ENCODE measurements around the gene FGF23.
A peak's percentile ranks its signal among the peaks of the same experiment; 100 is the strongest.

FGF23 gene

DNA sequence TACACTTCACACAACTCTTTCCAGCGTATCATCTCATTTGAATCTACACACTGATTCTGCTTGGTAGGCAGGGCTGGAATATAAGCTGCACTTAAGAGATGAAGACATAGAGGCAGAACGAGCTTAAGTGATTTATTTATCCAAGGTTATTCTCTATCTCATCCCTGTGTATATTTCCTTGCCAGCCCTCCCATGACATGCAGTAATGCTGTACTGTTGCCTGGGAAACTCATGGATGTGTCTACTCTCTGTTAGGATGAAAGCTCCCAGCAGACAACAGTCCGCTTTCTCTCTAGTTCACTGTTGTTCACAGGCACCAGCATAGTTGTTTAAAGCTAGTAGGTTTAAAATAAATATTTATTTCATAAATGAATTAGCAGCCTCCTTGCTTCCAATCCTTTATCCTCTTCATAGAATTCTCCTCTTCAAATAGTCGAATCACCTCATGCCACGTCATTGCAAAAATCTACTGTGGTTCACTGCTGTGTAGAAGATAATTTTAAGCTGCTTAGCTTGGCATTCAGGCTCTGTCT, 40.7 kb upstream of the FGF23 start:
- intact Hi-C loops (cut with DNase I; ENCODE audit: low total_unique reads), result no loop called here
- TF ChIP-seq, protein P1, sequence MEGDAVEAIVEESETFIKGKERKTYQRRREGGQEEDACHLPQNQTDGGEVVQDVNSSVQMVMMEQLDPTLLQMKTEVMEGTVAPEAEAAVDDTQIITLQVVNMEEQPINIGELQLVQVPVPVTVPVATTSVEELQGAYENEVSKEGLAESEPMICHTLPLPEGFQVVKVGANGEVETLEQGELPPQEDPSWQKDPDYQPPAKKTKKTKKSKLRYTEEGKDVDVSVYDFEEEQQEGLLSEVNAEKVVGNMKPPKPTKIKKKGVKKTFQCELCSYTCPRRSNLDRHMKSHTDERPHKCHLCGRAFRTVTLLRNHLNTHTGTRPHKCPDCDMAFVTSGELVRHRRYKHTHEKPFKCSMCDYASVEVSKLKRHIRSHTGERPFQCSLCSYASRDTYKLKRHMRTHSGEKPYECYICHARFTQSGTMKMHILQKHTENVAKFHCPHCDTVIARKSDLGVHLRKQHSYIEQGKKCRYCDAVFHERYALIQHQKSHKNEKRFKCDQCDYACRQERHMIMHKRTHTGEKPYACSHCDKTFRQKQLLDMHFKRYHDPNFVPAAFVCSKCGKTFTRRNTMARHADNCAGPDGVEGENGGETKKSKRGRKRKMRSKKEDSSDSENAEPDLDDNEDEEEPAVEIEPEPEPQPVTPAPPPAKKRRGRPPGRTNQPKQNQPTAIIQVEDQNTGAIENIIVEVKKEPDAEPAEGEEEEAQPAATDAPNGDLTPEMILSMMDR (IDR thresholded peaks at IDR 0.05), result no peak
- no peak overlapping the region for H3K27ac ChIP-seq
- H3K4me3 ChIP-seq, result no peak overlapping the region
- no peaks in the 10 kb centered on the region for H3K9me3 ChIP-seq
- H3K27me3 ChIP-seq, result peaks cover 0 to 7% of the 10 kb centered on the region in 2 donors
- no peaks in the 10 kb centered on the region for H3K4me1 ChIP-seq
- H3K36me3 ChIP-seq, result no peaks in the 10 kb centered on the region
- no peak for DNase-seq

DNA sequence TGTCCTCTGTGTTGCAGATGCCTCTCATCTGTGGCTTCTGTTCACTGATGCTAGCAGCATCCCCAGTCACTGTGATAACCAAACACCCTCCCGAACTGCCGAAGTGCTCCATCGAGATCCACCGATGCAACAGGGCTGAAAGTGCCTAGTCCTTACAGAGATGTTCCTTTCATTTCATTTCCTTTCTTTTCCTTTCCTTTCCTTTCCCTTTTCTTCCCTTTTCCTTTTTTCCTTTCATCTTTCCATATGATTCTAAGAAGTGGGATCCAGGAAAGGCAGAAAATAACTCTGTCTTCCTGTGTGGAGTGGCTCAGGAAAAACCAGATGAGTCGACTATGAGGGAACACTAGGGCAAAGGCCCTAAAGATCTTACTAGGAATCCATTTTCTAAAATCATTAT, 39.4 kb upstream of the FGF23 start:
- Histone ChIP-seq H3K4me1 (no peaks in the 10 kb centered on the region), H3K27me3 (peaks cover 0 to 13% of the 10 kb centered on the region in 2 donors), H3K36me3 (no peaks in the 10 kb centered on the region), H3K4me3 (no peak overlapping the region), H3K9me3 (no peaks in the 10 kb centered on the region), H3K27ac (peak overlapping the region in 1 of 2 donors; percentile 77)
- TF ChIP-seq, protein P1 (IDR thresholded peaks at IDR 0.05), result no peak
- intact Hi-C loops (cut with DNase I; ENCODE audit: low total_unique reads), result no loop called here
- no peak for DNase-seq

DNA sequence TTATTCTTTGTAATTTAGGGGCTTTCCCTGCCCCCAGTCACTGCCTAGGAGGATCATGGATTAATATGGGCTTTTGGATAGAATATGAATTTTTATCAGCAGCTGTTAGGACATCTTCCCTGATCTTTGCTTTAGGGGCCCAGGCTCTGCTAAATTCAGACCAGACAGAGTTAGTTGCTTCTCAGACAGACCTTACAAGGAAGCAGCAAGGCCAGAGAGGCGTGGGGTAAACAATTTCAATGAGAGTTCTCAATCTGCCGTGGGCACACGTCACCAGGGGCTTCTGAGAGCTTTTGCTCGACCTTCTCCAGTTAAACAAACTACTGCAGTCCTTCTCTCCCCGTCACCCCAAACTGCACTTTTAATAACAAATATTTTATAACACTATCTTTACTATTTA, 38.4 kb upstream of the FGF23 start:
- Histone ChIP-seq H3K4me3 (peak overlapping the region in 1 of 2 donors; percentile 5), H3K4me1 (no peaks in the 10 kb centered on the region), H3K36me3 (no peaks in the 10 kb centered on the region), H3K27ac (peak overlapping the region; percentile 66 to 77), H3K9me3 (no peaks in the 10 kb centered on the region), H3K27me3 (peaks cover 0 to 13% of the 10 kb centered on the region in 2 donors)
- TF ChIP-seq, protein P1 (IDR thresholded peaks at IDR 0.05), result no peak
- no peak for DNase-seq
- intact Hi-C loops (cut with DNase I; ENCODE audit: low total_unique reads), result no loop called here

DNA sequence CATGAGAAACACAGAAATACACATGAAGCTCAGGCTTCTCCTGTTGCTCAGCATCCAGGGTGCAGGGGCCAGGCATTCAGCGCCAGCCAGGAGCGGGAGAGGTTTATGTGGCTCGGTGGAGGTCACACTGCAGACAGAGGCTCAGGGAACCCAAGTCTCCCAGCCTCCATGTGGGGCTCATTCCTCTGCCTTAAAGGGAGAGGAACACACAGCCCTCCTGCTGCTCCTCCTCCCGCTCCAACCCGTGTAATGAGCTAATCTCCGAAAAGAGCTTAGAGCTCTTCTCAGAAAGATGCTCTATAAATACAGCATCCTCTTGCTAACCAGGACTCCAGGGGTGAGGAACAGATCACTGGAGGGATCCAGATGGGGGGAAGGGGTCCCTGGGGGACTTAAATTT, 37.9 kb upstream of the FGF23 start:
- Histone ChIP-seq H3K36me3 (no peaks in the 10 kb centered on the region), H3K27me3 (peaks cover 0 to 13% of the 10 kb centered on the region in 2 donors), H3K9me3 (no peaks in the 10 kb centered on the region), H3K4me3 (peak overlapping the region in 1 of 2 donors; percentile 5), H3K27ac (peak overlapping the region; percentile 66 to 77), H3K4me1 (no peaks in the 10 kb centered on the region)
- intact Hi-C loops (cut with DNase I; ENCODE audit: low total_unique reads), result no loop called here
- DNase-seq, result no peak
- TF ChIP-seq, protein P1 (IDR thresholded peaks at IDR 0.05), result no peak

DNA sequence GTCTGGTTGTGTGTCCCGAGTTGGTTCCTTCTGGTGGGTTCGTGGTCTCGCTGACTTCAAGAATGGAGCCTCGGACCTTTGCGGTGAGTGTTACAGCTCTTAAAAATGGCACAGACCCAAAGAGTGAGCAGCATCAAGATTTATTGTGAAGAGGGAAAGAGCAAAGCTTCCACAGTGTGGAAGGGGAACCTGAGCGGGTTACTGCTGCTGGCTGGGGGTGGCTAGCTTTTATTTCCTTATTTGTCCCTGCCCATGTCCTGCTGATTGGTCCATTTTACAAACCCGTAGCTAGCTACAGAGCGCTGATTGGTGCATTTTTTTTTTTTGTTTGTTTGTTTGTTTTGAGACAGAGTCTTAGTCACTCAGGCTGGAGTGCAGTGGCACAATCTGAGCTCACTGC, 36.8 kb upstream of the FGF23 start:
- no peak overlapping the region for H3K4me3 ChIP-seq
- no peaks in the 10 kb centered on the region for H3K36me3 ChIP-seq
- no peaks in the 10 kb centered on the region for H3K4me1 ChIP-seq
- peaks cover 0 to 13% of the 10 kb centered on the region in 2 donors for H3K27me3 ChIP-seq
- TF ChIP-seq, protein P1 (IDR thresholded peaks at IDR 0.05), result no peak
- H3K9me3 ChIP-seq, result no peaks in the 10 kb centered on the region
- intact Hi-C loops (cut with DNase I; ENCODE audit: low total_unique reads), result no loop called here
- no peak for DNase-seq
- H3K27ac ChIP-seq, result no peak overlapping the region

DNA sequence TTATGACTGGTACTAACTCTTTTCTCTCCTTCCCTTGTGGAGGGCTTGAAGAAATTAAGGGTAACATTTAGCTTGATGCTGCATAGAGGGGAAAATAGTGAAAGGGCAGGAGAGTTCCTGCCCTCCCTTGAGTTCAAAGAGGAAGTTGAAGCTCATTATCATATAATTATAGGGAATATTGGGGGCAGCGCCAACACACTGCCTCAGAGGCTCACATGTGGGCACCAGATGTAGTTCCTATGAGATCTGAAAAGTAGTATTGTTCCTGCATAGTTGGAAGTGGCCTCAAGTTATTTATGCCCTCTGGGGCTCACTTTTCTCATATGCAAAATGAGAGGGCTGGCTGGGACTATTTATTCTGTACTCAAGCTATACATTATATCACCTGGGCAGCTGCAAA, 33.0 kb upstream of the FGF23 start:
- Histone ChIP-seq H3K4me3 (no peak overlapping the region), H3K9me3 (no peaks in the 10 kb centered on the region), H3K36me3 (no peaks in the 10 kb centered on the region), H3K4me1 (no peaks in the 10 kb centered on the region), H3K27me3 (peaks cover 0 to 10% of the 10 kb centered on the region in 2 donors), H3K27ac (no peak overlapping the region)
- intact Hi-C loops (cut with DNase I; ENCODE audit: low total_unique reads), result no loop called here
- no peak for DNase-seq
- TF ChIP-seq, protein P1 (IDR thresholded peaks at IDR 0.05), result no peak
